ENCODE measurements around the gene SLC16A4. TPM values are rescaled to one million over a fixed set of nuclear protein-coding genes. Genes with fewer than 3 reads are reported as not detected.

The SLC16A4 gene
- polyA plus RNA-seq, 1 of the 3 experiments (the other 2 are of a cell fraction) = 3.0 TPM

GRCh38 chr1:110425612-110426152 is 34.9 kb upstream of the SLC16A4 start:
- H3K36me3 ChIP-seq (replicated peaks in 1 of 2; ENCODE audit: control insufficient read depth in 1 of 2, insufficient read depth in 2 of 2, low read length in 1 of 2) = no peaks in the 10 kb centered on the region
- H3K79me2 ChIP-seq (ENCODE audit: insufficient read depth) = no peaks in the 10 kb centered on the region
- no peak overlapping the region for H3K4me2 ChIP-seq
- peaks cover 14% of the 10 kb centered on the region; the same call in 1 of the 2 replicates for H3K27me3 ChIP-seq (ENCODE audit: insufficient read depth)
- no peaks in the 10 kb centered on the region for H3K9me2 ChIP-seq
- no peaks in the 10 kb centered on the region; a peak in 1 of 4 replicates for H3K4me1 ChIP-seq (ENCODE audit: control insufficient read depth in 1 of 2, insufficient read depth in 2 of 2, low read depth in 1 of 2, low read length in 1 of 2)
- no peaks in the 10 kb centered on the region for H3F3A ChIP-seq (replicated peaks; ENCODE audit: insufficient read depth)
- H3K4me3 ChIP-seq (ENCODE audit: low read depth in 2 of 2, low read length in 1 of 2) = no peak overlapping the region
- TF ChIP-seq FOXM1 (IDR thresholded peaks at IDR 0.05; ENCODE audit: low read depth) (no peak), GATA2 (CRISPR knock-in tag; IDR thresholded peaks at IDR 0.05) (no peak), FOSL2 (IDR thresholded peaks at IDR 0.05; ENCODE audit: borderline replicate concordance, low read depth) (no peak), CHD2 (IDR thresholded peaks at IDR 0.05; ENCODE audit: low read length, partially characterized antibody) (no peak), REST (IDR thresholded peaks at IDR 0.05; ENCODE audit: low read depth, low read length) (no peak), TCF12 (IDR thresholded peaks at IDR 0.05) (no peak), POLR2AphosphoS5 (IDR thresholded peaks at IDR 0.05; ENCODE audit: low read depth, low read length) (no peak), MEF2A (IDR thresholded peaks at IDR 0.05; ENCODE audit: borderline replicate concordance, low read depth) (no peak), NFIC (IDR thresholded peaks at IDR 0.05; ENCODE audit: borderline replicate concordance) (no peak), RFX5 (IDR thresholded peaks at IDR 0.05; ENCODE audit: low read length) (no peak), TAF1 (IDR thresholded peaks at IDR 0.05; ENCODE audit: borderline replicate concordance, low read depth, low read length) (no peak), SMC3 (IDR thresholded peaks at IDR 0.05; ENCODE audit: low read depth, low read length) (no peak), USF1 (IDR thresholded peaks at IDR 0.05; ENCODE audit: borderline replicate concordance, low read depth) (no peak), TEAD4 (IDR thresholded peaks at IDR 0.05; ENCODE audit: borderline replicate concordance, insufficient read depth) (no peak), MXI1 (IDR thresholded peaks at IDR 0.05; ENCODE audit: low read depth, low read length) (no peak)
- no peak for DNase-seq
- no peaks in the 10 kb centered on the region for H3K9me3 ChIP-seq
- ChIA-PET POLR2A (no interaction called here), CTCF (interaction anchor here (0.9 to 8.2 kb wide), 3 partner anchors 8 to 34 kb away, joined by 5 to 41 read pairs (median 9); no protein-coding TSS in a partner anchor)
- H2AFZ ChIP-seq (ENCODE audit: low read depth) = no peak overlapping the region
- H4K20me1 ChIP-seq (ENCODE audit: insufficient read depth) = no peaks in the 10 kb centered on the region
- no peak overlapping the region for H3K9ac ChIP-seq
- WGBS (ENCODE audit: low lambda C conversion rate) = 52% methylated on average over 6 of the region's 9 CpGs
- H3K27ac ChIP-seq (ENCODE audit: low read depth in 2 of 2, low read length in 1 of 2) = no peak overlapping the region

Measured in SK-N-SH (cell line).